Right forelimb (tissue), 1 donor: ENCODE data around the gene COL7A1.
"Not testable (repeated sequence)": the region's sequence is repeated elsewhere in the genome, so short reads cannot be mapped to it uniquely, and the experiment has no call there.

Experiments
- DNase-seq: peaks from one replicate; pipeline ENCODE4 v3.0.0-alpha.2; 2018

The COL7A1 gene

GRCh38 chr3:48562367-48563095 lies 32.6 kb downstream of the COL7A1 start:
- no peak for DNase-seq

DNA sequence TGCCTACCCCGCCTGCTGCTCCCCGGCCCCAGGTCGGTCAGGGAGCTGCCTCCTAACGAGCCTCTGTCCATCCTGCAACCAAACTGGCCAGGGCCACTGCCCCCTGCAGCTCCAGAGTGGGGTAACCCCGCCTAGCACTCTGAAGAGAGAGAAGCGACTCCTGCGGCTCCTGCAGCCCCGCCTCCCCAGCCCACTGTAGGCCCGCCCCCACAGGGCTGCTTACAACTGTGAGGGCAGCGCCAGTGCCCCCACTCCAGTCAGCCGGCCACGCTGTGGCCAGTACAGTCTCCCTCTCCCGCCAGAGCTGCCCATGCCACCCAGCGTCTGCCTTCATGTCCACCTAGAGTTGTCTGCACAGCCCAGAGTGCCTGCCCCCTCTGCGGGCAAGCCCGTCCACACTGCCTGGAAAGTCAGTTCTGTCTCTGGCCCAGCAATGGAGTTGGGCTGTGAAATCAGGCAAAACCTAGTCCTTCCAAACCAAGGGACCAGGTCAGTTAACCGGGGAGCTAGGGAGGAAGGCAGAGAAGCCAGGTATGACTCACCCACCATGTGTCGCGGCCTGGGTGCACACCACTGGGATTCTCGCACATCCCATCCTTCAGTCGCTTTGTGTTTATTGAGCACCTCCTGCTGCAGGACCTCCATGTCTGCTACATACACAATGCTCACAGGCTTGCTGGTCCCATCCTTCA lies 33.9 kb downstream of the COL7A1 start:
- peak; percentile 68 for DNase-seq

DNA sequence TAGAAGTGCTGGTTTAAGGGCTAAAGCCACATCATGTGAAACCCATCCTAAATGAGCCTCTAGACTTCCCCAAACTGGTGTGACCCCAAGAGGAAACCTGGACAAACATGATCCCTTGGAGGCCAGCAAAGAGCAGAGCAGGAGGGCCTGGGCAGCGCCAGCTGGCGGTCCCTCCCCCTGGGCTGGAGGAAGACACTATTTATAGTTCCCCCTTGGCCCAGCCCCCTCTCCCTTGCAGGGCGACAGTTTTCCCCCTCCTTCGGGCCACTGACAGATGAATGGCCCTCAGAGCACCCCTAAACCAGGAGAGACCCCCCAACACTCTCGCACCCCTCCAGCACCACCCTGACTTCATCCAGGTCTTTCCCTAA lies 34.5 kb downstream of the COL7A1 start:
- no peak for DNase-seq

DNA sequence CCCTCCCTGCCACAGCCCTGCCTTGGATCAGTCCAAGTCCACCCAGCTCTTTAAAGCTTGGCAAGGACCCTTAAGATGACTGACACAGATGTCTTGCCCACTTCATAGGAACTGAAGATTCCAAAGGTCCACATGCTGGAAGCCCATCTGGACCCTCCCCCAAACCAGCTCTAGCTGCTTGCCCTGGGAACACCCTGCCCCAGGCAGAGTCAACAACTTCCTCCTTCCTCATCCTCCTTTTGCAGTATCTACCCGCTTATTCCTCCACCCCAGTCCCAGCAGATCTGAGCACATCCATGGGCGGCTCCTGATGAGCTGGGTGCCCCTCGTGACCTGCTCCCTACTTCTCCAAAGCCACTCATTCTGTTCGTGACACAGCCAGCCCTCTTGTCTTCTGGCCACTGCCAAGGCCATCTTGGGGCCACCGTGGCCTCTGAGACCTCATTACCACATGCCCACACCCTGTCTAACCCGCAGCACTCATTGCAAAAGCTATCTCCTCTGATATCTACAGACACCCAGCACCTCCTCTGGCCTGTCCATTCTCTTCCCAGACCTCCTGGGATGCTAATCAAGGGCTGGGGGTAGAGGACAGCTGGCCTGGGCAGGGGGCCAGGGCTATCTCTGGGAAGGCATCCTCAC lies 36.5 kb downstream of the COL7A1 start:
- DNase-seq: no peak

DNA sequence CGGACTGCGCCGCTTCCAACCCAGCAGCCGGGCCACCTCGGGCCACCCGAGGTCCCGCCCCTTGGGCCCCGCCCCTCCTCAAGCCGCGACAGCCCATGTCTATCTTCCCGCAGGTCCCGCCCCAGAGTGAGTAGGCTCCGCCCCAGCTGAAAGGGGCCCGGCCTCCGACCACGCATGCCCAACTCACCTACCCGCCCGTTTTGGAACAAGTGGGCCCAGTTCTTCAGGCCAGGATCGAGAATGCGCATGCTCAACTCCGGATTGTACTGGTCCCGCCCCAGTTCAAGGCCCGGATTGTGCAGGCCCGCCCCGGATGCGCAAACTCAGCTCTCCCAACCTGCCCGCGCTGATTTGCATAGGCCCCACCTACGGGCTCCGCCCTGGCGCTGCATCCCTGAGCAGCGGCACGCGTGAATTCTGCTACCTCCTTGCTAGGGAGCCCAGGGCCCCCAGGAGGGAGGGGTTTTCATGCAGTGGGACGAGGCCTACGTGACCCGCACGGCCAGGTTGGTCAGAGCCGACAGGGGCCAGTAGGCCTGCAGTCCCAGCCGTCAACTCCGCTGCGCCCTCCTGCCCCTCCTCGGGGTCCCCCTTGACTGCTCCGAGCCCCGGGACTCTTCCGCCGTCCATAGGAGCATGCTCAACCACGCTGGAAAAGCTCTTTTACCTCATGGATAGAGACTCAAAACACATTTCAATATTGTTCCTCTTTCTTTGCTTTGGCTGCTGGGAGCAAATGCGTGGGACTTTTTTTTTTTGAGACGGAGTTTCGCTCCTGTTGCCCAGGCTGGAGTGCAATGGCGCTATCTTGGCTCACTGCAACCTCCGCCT lies 38.1 kb downstream of the COL7A1 start, which contains the start of gene PFKFB4:
TSS of gene PFKFB4 (minus strand) at position 8 of the 831 bp plus-strand sequence. CDS start 26 bp downstream, outside the sequence.
- peak; percentile 97 for DNase-seq

DNA sequence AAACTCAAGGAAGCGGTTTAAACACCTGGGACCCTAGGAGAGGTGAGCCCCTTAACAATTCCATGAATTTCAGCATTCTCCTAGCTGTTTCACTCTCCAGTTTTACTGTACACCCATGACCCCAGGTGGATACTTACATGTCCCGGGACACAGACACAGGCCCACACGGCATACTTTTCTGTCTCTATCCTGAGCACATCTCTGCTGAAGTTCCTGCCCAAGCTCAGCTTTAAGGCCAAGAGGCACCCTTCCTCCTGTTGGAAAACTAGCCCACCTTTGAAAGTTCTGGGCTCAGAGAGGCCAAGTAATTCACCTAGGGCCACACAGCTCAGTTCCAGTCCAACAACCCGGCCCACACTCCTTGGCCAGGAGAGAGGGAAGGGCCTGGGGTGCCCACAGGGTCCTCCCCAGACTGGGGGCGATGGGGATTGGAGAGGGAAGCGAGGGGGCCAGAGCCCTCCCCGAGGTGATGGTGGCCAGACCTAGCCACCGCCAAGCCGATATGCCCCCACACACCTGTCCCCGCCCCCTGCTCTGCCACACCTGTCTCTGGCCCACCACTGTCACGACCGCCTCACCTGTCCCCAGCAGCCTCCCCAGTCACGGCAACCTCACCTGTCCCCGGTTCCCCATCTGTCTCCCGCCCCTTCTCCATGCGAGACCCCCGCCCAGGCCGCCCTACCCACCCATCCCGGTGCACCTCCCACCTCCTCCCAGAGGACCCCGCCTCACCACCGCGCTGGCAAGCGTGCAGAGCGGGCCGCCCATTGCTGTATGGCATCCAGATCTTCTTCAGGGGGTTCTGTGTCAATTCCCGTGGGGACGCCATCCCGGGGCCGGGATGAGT lies 39.0 kb downstream of the COL7A1 start:
- DNase-seq: no peak

DNA sequence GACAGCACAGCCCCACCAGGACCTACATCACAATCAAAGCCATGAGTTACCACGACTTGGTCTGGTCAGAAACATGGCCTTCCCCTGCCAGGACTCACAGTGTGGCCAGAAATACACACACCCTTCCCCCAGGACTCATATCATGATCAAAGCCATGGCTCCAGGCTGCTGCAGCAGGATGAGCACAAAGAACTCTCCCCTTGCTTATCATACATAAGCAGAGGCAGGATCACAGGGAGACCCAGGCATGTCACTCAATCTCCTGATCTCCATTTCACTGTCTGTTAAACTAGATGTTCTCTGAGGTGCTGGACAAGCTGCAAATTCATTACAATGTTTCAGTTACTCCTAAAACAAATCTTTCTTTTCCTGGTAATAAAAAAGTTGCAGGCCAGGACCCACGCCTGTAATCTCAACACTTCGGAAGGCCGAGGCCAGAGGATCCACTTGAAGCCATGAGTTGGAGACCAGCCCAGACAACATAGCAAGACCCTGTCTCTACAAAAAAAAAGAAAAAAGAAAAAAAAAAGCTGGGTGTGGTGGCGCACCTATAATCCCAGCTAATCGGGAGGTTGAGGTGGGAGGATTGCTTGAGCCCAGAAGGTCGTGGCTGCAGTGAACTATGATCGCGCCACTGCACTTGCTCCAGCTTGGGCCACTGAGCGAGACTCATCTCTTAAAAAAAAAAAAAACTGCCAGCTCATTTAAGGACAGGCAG lies 39.7 kb downstream of the COL7A1 start:
- DNase-seq: no peak

DNA sequence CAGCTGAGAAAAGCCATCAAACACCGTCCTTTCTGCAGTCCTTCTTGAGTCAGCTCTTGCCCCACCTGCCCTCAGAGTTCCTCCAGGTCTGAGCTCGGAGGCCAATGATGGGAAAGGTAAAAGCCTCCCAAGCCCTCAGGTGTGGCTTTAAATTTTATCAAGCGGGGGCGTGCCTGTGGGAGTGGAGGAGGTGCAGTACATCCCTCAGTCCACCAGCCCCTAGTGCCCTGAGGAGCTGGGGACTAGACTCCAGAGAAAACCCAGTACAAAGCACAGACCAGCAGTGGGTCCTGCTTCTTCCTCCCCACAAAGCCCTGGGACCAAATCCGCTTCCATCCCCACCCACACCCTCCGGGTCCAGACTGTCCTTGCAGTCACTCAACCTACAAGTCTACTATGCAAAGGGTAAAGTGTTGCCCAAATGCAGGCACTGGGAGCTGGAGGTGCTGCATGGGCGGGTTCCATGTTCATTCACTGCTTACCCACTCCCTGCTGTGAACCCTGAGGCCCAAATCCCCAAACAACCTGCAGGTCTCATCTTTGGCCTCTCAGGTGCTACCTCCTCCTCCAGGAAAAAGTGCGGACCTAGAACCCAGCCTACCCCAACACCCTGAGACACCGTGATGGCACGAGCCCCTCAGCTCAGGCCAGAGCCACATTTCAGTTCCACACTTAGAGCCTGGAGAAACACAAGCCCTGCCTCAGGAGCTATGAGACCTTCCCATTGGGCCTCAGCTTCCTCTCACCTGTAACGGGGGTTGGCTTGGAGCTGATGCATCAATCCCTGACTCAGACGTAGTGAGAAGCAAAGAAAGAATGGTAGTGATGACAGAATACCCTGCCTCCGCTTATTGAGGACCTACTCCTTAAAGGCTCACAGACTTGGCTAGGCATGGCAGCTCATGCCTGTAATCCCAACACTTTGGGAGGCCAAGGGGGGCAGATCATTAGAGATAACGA lies 41.0 kb downstream of the COL7A1 start:
- DNase-seq: no peak

- DNase-seq: no peak
These were observed 41.8 kb downstream of the COL7A1 start for GRCh38 chr3:48553361-48553760.

DNA sequence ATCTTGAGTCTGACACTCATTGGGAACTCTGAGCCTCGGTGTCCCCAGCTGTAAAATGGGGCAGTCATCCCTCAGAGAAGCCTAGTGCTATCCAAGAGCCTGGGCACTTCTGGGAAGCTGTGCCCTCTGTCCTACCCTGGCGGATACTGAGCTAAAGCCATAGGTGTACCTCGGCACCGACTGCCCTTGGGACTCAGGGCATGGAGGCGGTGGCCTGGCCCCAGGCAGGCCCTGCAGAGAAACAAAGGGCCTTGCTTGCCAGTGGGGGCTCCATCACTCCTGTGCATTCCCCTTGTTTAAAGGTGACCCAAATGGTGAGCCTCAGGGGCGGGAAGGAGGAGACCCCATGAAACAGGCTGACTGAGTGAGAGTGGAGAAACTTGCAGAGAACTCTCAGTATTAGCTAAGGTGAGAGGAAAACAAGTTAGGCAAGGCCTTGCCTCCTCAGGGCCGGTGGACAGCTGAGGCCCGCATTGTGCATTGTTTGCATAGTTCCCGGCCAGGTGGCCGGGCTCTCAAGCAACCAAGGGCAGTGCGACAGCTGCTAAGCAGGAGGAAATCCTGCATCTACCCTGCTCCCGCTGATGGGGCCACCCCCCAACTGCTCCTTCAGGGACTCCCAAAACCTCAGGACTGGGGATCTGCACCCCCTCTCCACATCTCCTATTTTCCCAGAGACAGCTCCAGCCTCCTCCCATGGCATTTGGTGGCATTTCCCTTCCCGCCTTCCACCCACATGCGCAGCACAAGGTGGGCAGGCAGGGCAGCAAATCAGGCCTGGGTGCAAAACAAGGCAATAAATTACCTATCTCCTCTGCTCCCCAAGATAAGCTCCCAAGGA lies 42.8 kb downstream of the COL7A1 start:
- no peak for DNase-seq

GRCh38 chr3:48551651-48552050 lies 43.5 kb downstream of the COL7A1 start:
- DNase-seq: not testable (repeated sequence)

- DNase-seq: peak; percentile 85
These were observed 46.1 kb downstream of the COL7A1 start for GRCh38 chr3:48548729-48549705.

- DNase-seq: no peak
These were observed 47.0 kb downstream of the COL7A1 start for GRCh38 chr3:48548126-48548525.

GRCh38 chr3:48546203-48546829 lies 48.8 kb downstream of the COL7A1 start:
- DNase-seq: peak; percentile 42

GRCh38 chr3:48544141-48544540 lies 51.0 kb downstream of the COL7A1 start:
- DNase-seq: no peak

GRCh38 chr3:48543271-48543866 lies 51.8 kb downstream of the COL7A1 start:
- no peak for DNase-seq

DNA sequence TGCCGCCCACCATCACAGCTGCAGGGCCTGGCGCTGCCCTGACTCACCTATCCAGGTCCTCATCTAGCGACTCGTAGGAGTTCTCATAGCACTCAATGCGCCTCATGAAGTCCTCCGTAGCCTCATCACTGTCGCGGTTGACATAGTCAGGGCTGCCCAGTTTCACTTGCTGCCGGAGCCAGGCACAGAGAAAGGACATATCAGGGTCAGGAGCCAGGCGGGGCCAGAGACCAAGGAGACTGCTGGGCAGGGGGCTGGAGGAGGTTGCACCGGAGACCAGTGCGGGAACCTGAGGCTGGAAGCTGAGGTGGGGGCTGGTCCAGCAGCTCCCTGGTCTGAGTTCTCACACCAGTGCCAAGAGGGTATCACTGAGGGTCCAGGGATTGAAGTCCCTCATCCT lies 56.7 kb downstream of the COL7A1 start:
- no peak for DNase-seq
